Measurements from ENCODE around the gene MCM8. TPM values are rescaled to one million over a fixed set of nuclear protein-coding genes. Genes with fewer than 3 reads are reported as not detected.

Gene MCM8
- total and polyA plus RNA-seq, 3 donors from 2014 or later, result 19.9 to 25.4 (median 20.3) TPM

- Histone ChIP-seq H3K27me3 (no peaks in the 10 kb centered on the region), H3K9me3 (no peaks in the 10 kb centered on the region), H3K4me1 (peaks cover 19% of the 10 kb centered on the region), H3K36me3 (ENCODE audit: low read depth, missing control alignments) (no peaks in the 10 kb centered on the region), H3K27ac (peak overlapping the region in 1 of 2 donors; percentile 32), H3K4me3 (no peak overlapping the region)
- DNase-seq, result no peak
- 42 to 52% methylated on average over 2 of the region's 2 CpGs for WGBS, 2 donors
- intact Hi-C loops (cut with DNase I; ENCODE audit: low total_unique reads), result no loop called here
- TF ChIP-seq CTCF (IDR thresholded peaks at IDR 0.05), result no peak
- TF ChIP-seq POLR2A (IDR thresholded peaks at IDR 0.05), result no peak
Measured at GRCh38 chr20:6034134-6034969, 83.9 kb downstream of the MCM8 start.

- no peak for DNase-seq
- Histone ChIP-seq H3K27me3 (no peaks in the 10 kb centered on the region), H3K27ac (no peak overlapping the region), H3K36me3 (ENCODE audit: low read depth, missing control alignments) (no peaks in the 10 kb centered on the region), H3K4me1 (peaks cover 3% of the 10 kb centered on the region), H3K9me3 (no peaks in the 10 kb centered on the region), H3K4me3 (no peak overlapping the region)
- TF ChIP-seq CTCF (IDR thresholded peaks at IDR 0.05) (no peak), POLR2A (IDR thresholded peaks at IDR 0.05) (no peak)
- intact Hi-C loops (cut with DNase I; ENCODE audit: low total_unique reads), result no loop called here
- WGBS, 2 donors, result 93 to 96% methylated on average over 4 of the region's 4 CpGs
Measured at GRCh38 chr20:6036213-6036612, 85.8 kb downstream of the MCM8 start.

- 88 to 100% methylated on average over 1 of the region's 1 CpG for WGBS, 2 donors
Measured at GRCh38 chr20:6037082-6037481, 86.6 kb downstream of the MCM8 start.

GRCh38 chr20:6038256-6038655 lies 87.8 kb downstream of the MCM8 start:
- Histone ChIP-seq H3K27me3 (no peaks in the 10 kb centered on the region), H3K4me3 (no peak overlapping the region), H3K27ac (no peak overlapping the region), H3K4me1 (peaks cover 3% of the 10 kb centered on the region), H3K9me3 (no peaks in the 10 kb centered on the region), H3K36me3 (ENCODE audit: low read depth, missing control alignments) (no peaks in the 10 kb centered on the region)
- intact Hi-C loops (cut with DNase I; ENCODE audit: low total_unique reads), result no loop called here
- 79 to 93% methylated on average over 3 of the region's 3 CpGs for WGBS, 2 donors
- no peak for TF ChIP-seq CTCF (IDR thresholded peaks at IDR 0.05)
- no peak for TF ChIP-seq POLR2A (IDR thresholded peaks at IDR 0.05)
- DNase-seq, result no peak

More at GRCh38 chr20:6037082-6037481, 86.6 kb downstream of the MCM8 start:
- no peak for TF ChIP-seq CTCF (IDR thresholded peaks at IDR 0.05)
- TF ChIP-seq POLR2A (IDR thresholded peaks at IDR 0.05), result no peak
- H3K4me3 ChIP-seq, result no peak overlapping the region
- peaks cover 3% of the 10 kb centered on the region for H3K4me1 ChIP-seq
- no peak for DNase-seq
- no peak overlapping the region for H3K27ac ChIP-seq
- no peaks in the 10 kb centered on the region for H3K9me3 ChIP-seq
- intact Hi-C loops (cut with DNase I; ENCODE audit: low total_unique reads), result no loop called here
- H3K27me3 ChIP-seq, result no peaks in the 10 kb centered on the region
- no peaks in the 10 kb centered on the region for H3K36me3 ChIP-seq (ENCODE audit: low read depth, missing control alignments)

GRCh38 chr20:6039766-6040165 lies 89.3 kb downstream of the MCM8 start:
- 82 to 85% methylated on average over 5 of the region's 5 CpGs for WGBS, 2 donors
- intact Hi-C loops (cut with DNase I; ENCODE audit: low total_unique reads), result no loop called here
- Histone ChIP-seq H3K4me1 (no peaks in the 10 kb centered on the region), H3K36me3 (ENCODE audit: low read depth, missing control alignments) (no peaks in the 10 kb centered on the region), H3K27me3 (no peaks in the 10 kb centered on the region), H3K27ac (no peak overlapping the region), H3K4me3 (no peak overlapping the region), H3K9me3 (no peaks in the 10 kb centered on the region)
- DNase-seq, result no peak
- no peak for TF ChIP-seq CTCF (IDR thresholded peaks at IDR 0.05)
- no peak for TF ChIP-seq POLR2A (IDR thresholded peaks at IDR 0.05)
